ENCODE measurements around the gene GNPTAB.

DNA sequence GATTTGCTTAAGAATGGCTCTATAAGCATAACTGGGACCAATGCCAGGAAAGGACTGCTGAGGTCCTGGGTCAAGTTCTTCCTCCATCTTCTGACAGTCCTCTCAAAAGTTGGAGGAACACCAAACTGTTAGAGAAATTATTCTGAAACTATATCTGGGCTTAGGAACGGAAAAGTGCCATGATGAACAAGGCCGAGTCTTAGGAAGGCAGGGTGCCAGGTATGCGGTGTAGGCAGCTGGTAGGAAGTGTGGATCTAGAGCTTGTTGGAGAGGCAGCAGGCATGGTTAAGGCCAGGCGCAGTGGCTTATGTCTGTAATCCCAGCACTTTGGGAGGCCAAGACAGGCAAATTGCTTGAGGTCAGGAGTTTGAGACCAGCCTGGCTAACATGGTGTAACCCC is 7.7 kb downstream of the GNPTAB start:
- TF ChIP-seq RFX5 (IDR thresholded peaks at IDR 0.05; ENCODE audit: low read depth, low read length), result no peak
- TF ChIP-seq, protein P1, sequence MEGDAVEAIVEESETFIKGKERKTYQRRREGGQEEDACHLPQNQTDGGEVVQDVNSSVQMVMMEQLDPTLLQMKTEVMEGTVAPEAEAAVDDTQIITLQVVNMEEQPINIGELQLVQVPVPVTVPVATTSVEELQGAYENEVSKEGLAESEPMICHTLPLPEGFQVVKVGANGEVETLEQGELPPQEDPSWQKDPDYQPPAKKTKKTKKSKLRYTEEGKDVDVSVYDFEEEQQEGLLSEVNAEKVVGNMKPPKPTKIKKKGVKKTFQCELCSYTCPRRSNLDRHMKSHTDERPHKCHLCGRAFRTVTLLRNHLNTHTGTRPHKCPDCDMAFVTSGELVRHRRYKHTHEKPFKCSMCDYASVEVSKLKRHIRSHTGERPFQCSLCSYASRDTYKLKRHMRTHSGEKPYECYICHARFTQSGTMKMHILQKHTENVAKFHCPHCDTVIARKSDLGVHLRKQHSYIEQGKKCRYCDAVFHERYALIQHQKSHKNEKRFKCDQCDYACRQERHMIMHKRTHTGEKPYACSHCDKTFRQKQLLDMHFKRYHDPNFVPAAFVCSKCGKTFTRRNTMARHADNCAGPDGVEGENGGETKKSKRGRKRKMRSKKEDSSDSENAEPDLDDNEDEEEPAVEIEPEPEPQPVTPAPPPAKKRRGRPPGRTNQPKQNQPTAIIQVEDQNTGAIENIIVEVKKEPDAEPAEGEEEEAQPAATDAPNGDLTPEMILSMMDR (conservative IDR thresholded peaks at IDR 0.05; ENCODE audit: low read depth, low read length), result no peak
- TF ChIP-seq MXI1 (IDR thresholded peaks at IDR 0.05; ENCODE audit: borderline replicate concordance, low read depth, low read length), result no peak
- TF ChIP-seq POLR2A (IDR thresholded peaks at IDR 0.05; ENCODE audit: low read depth, low read length), result no peak
- TF ChIP-seq RCOR1 (IDR thresholded peaks at IDR 0.05; ENCODE audit: insufficient replicate concordance, low read length), result no peak
- TF ChIP-seq CHD1 (IDR thresholded peaks at IDR 0.05; ENCODE audit: low read depth, low read length), result no peak
- no peak for TF ChIP-seq RAD21 (IDR thresholded peaks at IDR 0.05; ENCODE audit: low read length)
- no peak for TF ChIP-seq BHLHE40 (IDR thresholded peaks at IDR 0.05; ENCODE audit: low read depth, low read length)
- TF ChIP-seq CEBPB (IDR thresholded peaks at IDR 0.05; ENCODE audit: low read depth, low read length), result no peak
- TF ChIP-seq, protein P2, sequence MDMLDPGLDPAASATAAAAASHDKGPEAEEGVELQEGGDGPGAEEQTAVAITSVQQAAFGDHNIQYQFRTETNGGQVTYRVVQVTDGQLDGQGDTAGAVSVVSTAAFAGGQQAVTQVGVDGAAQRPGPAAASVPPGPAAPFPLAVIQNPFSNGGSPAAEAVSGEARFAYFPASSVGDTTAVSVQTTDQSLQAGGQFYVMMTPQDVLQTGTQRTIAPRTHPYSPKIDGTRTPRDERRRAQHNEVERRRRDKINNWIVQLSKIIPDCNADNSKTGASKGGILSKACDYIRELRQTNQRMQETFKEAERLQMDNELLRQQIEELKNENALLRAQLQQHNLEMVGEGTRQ (IDR thresholded peaks at IDR 0.05; ENCODE audit: low read depth, low read length), result no peak
- TF ChIP-seq SMC3 (IDR thresholded peaks at IDR 0.05; ENCODE audit: low read depth, low read length), result no peak
